ENCODE results near the gene FAM53B. TPM values are rescaled to one million over a fixed set of nuclear protein-coding genes. Genes with fewer than 3 reads are reported as not detected.

FAM53B gene
- total RNA-seq, 1 donor from 2014 or later = 17.0 TPM

DNA sequence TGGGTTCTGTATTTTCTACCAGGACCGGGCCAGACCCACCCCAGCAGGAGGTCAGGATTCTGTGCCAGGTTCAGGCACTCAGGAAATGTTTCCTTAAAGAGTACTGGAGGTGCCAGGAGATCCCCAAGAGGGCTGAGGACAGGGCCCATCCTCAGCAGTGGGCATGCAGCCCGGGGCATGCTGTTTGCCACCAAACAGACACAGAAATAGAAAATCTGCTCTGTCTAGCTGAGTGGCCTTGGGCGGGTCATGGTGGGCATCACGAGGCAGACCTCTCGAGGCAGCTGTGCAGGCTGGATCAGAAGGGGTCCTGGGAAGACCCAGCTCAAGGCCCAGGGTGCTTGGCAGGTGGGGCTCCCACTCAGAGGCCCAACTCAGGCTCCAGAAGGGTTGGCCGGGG, 105.0 kb downstream of the FAM53B start:
- DNase-seq (ENCODE audit: extremely low read depth, low read depth, low spot score) = no peak

DNA sequence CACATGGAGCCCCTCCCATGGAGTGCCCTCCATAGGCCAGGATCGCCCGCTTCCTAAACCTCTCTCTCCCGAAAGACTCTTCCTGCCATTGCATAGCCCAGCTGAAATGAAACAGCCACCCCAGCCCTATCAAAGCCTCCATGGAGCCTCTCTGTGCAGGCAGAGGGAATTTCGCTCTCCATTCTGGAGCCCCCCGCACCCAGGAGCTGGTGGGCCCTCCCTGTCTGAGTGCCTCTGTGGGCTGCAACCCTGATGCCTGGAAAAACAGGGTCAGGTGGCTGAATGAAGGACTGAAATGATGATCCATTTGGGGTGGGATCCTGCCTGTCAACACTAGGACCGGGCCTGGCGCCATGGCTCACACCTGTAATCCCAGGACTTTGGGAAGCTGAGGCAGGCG, 106.4 kb downstream of the FAM53B start:
- DNase-seq (ENCODE audit: extremely low read depth, low read depth, low spot score) = no peak

DNA sequence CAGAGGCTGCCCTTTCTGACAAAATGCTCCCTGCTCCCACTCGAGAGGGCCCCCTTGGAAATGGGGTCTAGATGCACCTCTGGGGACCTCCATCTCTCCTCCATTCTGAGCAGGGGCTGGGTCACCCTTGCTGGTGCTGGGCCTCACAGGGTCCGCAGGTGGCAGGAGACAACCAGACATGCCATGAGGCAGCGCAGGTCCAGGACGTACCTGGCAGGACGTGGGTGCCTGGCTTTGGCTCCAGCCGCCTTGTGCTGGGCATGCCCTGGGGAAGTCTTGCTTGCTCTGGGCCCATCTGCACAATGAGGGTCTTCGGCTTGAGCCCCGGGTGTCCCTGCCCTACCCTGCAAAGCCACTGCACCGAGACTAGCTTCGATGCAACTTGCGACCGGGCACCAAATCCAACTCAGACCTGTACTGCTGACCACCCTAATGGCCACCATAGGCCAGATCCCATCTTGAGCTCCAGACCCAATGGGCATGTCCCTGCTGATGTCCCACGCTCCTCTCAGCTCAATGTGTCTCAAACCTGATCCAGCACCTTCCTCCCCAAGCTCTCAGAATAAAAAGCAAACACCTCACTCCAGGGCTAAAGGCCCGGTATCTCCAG, 107.0 kb downstream of the FAM53B start:
- DNase-seq (ENCODE audit: extremely low read depth, low read depth, low spot score) = no peak

DNA sequence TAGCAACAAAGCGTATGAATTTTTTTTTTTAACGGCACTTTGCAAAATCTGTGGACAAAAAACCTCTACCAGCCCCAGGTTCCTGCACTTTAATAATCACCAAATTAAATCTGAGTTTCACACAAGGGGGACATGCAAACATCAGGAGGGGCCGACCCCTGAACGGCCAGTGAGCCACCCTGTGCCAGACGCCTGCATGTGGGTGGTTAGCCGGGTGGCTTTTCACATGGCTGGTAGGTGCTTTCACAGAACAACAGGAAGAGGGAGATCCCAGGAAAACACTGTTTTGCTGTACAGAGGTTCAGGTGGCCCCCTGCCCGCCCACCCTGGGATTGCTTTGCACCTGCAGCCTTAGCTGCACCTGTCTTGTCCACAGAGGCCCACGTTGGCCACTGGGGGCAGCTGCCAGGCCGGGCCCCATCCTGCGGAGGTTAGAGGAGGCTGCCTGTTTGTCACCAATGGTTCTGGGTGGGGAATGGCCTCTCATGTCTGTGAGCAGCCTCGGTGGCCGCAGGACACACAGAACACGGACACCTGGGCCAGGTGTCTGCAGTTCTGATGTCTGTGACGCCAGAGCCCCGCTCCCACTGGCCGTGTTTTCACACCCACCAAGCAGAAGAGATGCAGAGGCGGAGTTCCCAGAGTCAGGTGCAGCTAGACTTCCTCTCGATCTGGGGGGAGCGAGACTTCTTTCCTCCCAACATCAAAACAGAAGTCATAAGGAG, 107.7 kb downstream of the FAM53B start:
- no peak for DNase-seq (ENCODE audit: extremely low read depth, low read depth, low spot score)

DNA sequence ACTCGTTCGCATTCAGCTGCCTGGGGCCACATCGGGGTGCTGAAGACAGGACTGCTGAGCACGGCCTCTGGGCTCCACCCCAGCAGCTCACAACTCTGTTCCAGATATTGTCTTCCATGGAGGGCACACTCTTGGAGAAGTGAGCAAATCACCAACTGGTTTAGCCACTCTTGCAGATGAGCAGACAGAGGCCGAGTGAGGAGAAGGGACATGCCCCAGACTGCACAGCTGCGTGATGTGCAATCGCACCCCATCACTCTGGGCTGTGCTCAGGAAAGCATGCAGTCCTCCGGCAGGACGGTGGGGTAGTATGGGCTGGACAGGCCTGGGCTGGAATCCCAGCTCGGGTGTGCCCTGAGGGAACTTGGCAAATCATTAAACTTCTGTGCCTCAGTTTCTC, 111.6 kb downstream of the FAM53B start:
- no peak for DNase-seq (ENCODE audit: extremely low read depth, low read depth, low spot score)

DNA sequence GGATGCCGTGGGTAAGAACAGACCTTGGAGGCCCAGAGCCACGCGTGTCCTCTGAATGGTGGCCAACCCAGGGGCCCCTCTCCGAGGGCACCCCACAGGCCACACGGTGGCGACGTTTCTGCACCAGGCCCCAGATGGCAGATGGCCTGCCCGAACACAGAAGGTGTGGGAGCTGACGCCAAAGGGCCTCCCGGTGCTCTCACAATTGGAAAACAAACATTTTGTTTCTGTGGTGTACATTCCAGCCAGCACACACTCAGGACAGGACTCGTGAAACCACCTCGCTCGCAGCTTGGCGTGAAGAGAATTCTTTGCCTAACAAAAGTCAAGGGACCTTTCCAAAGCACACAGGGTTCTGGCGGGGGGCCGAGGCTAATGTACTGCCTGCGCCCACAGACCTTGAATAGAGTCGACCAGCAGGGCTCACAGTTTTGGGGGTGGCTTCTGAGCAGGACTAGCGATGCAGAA, 112.1 kb downstream of the FAM53B start:
- DNase-seq (ENCODE audit: extremely low read depth, low read depth, low spot score) = no peak

DNA sequence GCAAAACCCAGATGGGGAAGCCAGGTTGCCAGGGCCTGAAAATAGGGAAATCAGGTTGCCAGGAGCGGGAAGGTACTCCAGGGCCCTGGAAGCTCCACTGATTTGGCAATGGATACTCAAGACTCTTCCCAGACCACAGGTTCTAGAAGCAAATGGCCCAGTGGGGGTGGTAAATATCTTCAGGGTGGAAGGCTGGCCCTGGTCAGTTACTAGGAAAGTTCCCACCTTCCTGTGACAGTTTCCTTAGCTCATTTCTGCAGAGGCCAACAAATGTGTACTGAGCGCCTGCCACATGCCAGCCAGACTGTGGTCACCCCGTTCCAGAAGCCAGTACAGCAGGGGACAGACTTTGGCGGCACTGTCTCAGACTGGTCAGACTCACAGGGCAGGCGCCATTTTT, 113.6 kb downstream of the FAM53B start:
- no peak for DNase-seq (ENCODE audit: extremely low read depth, low read depth, low spot score)

DNA sequence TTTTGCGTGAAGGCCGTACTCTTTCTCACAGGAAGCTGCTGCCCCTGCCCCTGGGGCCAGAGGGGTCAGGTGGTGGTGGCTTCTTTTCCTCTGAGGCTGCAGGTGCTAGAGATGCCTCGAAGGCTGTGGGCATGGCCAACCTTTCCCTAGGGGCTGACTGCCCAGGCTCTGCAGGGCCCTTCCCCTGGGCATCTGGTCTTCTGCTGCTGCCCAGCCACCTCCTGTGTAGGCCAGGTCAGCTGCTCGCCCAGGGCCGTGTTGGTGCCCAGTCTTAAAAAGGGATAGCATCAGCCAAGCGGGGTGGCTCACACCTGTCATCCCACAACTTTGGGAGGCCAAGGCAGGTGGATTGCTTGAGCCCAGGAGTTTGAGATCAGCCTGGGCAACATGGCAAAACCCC, 114.3 kb downstream of the FAM53B start:
- no peak for DNase-seq (ENCODE audit: extremely low read depth, low read depth, low spot score)

DNA sequence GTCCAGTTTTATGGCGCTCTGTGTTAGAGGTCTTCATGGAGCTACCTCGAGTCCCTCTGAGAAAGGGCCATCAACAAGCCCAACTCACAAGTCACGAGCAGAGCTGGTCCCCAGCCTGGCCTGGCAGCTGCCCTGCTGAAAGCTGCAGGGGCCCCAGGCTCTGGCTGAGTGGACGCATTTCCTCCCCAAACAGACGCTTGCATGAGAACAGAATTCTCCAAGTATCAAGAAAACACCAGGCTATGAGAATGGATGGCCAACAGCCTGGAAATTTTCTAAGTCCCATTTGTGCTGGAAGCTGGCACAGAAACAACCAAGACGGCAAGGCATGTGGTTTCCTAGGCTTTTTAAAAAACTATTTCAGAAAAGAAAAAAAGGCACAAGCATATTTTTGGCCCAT, 114.8 kb downstream of the FAM53B start:
- DNase-seq (ENCODE audit: extremely low read depth, low read depth, low spot score) = no peak

DNA sequence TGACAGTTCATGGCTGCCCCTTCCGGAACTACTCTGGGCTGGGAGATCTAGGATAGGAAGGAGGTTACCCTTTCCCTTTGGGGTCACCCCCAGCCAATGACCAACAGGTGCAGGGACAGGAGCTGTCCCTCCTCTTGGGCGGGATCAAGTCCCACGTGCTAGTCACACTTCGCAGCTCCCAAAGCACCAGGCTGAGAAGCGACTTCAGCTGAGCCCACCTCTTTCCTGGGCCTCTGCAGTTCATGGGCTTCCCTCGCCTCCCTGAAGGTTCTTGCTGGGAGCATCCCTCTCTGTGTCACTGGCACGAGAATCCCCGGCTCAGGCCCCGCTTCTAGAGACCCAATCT, 115.5 kb downstream of the FAM53B start:
- DNase-seq (ENCODE audit: extremely low read depth, low read depth, low spot score) = no peak

DNA sequence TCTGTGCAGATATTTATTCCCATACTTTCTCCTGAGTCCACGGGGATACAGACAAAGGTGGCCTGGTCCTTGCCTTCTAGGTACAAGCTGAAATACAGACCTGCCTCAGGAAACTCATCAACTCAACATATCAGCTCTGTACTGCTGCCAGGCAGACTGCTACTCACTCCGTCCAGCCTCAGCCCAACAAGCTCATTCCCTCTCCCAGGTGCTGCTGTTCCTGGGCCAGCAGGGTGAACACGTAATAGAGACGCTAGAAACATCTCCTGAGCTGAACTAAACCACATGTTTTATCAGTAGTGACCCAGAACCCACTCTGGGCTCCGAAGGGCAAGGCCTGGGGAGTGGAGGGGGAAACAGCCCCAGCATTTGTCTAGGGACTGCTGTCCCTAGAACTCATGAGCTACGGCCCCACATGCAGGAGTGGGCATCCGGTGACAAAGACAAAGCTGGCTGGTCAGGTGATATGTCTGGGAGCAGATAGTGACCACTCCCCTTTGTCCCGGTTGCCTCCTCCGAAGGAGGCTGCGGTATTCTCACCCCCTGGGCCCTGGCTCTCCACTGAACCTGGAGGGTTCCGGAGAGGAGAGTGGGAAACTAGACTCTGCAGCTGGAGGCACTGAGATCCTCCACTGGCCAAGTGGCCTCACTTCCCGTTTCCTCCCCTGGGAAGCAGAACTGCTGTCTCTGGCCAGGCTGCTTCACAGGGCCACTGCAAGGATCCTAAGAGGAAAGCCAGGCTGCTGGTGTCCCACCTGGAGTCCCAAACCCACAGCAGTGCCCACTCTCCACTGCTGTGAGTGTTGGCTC, 116.1 kb downstream of the FAM53B start:
- DNase-seq (ENCODE audit: extremely low read depth, low read depth, low spot score) = no peak

DNA sequence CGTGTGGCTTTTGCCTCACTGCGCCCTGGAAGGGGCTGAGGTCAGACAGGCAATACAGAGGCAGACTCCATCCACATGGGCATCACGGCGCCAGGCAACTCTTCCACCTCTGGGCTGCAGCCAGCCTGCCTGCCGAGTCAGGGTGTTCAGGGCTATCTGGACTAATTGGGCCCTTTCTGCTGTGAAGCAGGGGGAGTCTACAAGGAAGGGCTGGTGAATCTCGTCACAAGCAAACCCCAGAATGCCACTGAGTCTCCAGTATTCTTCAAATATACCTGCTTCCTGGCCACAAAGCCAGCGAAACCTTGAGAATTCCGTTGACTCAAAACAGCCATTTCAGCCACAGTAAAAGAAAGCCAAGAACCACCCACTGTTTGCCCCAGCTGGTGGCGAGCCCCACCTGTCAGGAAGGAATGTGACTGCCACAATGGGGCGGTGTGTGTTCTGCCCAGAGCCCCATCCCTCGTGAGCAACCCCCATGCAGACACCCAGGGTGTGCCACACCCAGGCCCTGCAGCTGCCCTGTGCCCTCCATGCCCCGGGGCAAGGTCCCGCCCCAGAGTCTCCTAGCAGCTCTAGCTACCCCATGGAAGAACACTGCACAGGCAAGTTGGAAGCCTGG, 117.3 kb downstream of the FAM53B start:
- no peak for DNase-seq (ENCODE audit: extremely low read depth, low read depth, low spot score)

DNA sequence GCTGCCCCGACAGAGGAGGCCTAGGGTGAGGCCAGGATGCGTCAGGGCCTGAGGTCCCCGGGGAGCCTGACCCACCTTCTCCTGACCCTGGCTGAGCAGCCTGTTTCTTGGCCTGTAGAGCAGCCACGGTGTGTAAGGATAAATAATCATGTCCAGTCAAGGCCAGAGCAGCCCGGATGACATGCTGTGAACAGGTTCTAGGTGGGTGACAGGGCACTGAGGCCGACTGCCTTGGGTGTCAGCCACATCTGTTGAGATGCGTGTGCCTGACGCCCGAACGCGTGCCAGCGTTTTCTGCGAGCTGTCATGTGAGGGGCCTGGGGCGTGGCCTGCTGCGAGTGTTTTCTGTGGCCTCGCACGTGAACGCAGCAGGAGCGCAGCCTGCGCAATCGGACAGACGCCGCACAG, 118.3 kb downstream of the FAM53B start:
- DNase-seq (ENCODE audit: extremely low read depth, low read depth, low spot score) = no peak

DNA sequence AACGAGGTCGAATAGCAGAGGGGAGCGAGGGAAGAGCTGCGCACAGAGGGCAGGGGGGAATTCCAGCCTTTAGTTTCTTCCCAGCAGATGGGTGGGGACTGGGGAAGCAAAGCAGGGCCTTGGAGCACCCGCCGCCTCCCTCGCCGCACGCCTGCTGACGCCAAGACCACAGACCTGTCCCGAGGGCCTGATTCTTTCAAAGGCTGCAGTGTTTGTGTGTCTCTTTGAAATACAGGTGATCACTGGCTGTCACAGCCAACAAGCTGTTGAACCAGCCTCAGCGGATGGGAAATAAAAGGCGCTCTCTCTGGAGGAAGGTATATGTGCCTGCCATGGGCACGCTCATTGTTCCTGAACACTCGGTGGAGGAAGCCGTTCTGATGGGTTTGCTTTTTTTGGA, 119.3 kb downstream of the FAM53B start:
- DNase-seq (ENCODE audit: extremely low read depth, low read depth, low spot score) = no peak

DNA sequence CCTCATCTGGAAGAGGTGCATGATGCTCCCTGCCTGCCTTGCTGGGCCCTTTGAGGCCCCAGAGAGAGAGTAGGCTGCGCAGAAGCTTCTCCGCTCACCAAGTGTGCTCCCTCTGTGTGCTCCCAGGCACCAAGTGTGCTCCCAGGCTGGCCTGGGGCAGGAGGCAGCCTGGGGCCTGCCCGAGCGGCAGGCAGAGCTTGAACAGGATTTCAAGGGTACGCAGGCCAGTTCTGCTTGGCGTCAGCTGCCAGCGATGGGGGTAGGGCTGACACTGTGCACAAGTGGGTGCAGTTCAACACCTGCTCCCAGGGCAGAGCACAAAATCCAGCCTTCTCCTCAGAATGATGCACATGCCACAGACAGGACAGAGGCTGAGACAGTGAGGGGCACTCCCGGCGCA, 119.7 kb downstream of the FAM53B start:
- no peak for DNase-seq (ENCODE audit: extremely low read depth, low read depth, low spot score)

DNA sequence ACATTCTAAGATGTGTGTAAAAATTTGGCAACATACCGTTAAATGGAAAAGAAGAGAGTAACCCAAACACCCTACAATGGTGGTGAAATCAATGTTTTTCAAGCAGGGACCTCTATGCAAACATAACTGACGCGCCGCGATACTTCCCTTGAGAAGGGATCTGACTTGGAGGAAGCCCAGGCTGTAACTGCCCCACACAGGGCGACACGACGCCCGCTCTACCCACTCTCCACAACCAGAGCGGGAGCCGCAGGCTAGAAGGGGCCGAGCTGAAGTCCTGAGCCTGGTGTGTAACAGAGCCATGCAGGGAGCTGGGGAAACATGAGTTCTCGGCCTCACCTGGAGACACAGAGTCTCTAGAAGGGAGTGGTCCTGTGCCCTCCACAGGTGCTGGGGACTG, 120.2 kb downstream of the FAM53B start:
- DNase-seq (ENCODE audit: extremely low read depth, low read depth, low spot score) = no peak

DNA sequence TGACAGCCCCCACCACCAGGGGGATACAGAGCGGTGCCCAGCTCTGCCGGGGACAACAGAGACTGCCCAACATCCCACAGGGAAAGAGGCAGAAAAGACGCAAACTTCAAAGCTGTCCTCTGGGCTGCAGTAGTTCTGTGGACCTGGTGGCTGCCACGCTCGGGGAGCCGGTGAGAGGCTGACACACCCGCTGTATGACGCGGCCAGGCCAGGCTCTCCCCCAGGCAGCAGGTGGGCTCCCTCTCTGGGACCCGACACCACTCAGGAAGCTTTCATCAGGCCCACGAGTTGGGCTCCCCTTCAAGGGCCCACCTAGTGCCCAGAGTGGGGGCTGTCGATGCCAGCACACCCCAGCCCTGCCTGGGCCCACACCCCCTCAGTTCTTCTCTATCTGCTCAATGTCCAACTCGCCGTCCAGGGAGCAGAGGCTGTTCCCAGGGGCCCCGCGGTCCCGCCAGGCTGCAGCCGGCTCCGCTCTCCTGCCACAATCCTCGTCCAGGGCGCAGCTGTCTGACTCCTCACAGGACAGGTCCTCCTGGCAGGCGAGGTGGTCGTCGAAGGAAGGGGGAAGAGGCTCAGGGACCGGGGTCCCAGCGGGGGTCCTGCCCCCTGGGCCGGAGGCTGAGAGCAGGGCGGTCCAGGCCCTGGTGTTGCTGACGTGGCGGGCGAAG, 121.2 kb downstream of the FAM53B start:
- no peak for DNase-seq (ENCODE audit: extremely low read depth, low read depth, low spot score)

DNA sequence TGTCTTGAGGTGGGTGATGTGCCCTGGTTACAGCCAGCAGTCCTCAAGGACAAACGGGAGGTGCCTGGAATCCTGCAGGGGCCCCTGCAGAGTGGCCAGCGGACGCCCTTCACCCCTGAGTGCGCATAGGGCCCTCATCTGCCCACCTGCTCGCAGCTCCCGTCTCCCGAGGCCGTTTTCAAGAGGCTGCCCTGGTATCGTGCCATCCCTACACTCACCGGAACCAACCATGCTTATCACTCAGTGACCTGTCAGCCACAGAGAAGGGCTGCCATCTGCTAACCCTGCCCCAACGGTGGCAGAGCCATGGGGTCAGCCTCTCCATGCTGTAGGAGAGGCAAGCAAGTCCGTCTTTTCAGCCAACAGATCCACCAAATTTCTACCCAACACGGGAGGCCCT, 122.0 kb downstream of the FAM53B start:
- DNase-seq (ENCODE audit: extremely low read depth, low read depth, low spot score) = no peak

DNA sequence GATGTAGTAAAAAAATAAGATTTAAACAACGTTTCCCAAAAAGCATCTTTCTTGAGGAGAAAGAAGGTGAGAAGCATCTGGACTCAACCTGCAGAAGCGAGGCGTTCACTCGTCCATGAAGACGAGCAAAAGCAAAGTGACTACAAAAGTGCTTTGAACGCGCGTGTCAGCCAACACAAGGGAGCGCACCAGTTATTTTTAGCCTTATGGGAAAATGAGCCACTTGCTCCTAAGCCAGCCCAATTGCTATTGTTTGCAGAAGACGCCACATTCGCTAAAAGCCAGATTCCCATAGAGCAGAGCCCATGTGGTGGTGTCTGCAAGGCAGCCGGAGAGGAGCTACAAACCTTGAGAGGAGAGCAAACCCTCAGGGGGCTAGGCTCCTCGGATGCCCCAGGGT, 122.5 kb downstream of the FAM53B start:
- no peak for DNase-seq (ENCODE audit: extremely low read depth, low read depth, low spot score)

DNA sequence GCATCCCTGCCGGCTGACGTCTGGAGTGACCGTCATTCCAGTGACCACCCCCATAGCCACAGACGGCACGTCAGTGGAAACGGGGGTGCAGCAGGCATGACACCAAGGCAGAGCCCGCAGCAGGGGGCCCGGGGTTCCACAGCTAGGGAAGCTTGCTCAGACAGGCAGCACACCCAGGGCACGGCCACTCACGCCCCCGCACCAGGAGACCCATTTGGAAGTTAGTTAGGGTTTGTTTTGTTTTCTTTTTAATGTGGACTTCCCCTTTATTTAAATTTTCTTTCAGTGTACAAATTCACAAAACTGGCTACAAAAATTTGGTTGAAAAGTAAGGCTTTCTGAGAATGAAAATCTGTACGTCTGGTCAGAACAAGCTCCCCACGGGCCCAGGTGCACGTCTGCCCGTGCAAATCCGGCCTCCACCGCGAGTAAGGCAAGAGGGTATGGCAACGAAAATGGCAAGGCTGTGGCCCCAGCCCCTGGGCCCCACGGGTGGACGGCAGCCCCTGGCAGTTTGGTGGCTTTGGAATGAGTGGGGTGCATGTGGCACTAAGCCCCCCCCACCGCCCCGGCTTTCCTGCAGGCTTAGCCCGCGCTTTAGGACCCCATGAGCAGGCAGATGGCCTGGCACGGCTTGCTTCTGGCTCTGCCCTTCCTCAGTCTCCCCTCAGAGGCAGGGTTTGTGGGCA, 124.2 kb downstream of the FAM53B start:
- no peak for DNase-seq (ENCODE audit: extremely low read depth, low read depth, low spot score)

Data from glomerular endothelial cell (primary cell).